Measurements from ENCODE around the gene LRP1B.

DNA sequence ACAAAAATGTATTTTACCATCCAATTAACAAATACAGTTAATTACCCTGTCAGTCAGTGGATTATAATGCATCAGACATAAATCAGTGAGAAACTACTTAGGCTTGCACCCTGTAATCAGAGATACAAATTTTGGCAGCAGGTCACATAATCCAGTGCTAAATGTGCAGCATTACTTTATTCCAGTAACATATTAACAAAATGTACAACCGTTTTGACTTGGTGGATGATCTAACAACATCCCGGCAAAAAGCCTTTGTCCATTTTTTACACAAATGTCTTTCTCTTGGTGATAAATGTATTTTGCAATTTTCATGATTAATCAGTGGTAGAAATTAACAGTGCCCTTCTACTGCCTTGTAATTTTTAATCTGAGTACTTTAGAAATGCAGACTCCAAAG lies 162.8 kb downstream of the LRP1B start:
- no peak for TF ChIP-seq PPARA (CRISPR knock-in tag; IDR thresholded peaks at IDR 0.05; ENCODE audit: borderline replicate concordance)
- no peak for TF ChIP-seq TCF4 (CRISPR knock-in tag; IDR thresholded peaks at IDR 0.05; ENCODE audit: borderline replicate concordance)
- no peak for TF ChIP-seq SNAI2 (CRISPR knock-in tag; IDR thresholded peaks at IDR 0.05)
- TF ChIP-seq OSR1 (CRISPR knock-in tag; IDR thresholded peaks at IDR 0.05), result no peak
- no peak for TF ChIP-seq ZFP3 (CRISPR knock-in tag; IDR thresholded peaks at IDR 0.05)
- TF ChIP-seq, protein P1, sequence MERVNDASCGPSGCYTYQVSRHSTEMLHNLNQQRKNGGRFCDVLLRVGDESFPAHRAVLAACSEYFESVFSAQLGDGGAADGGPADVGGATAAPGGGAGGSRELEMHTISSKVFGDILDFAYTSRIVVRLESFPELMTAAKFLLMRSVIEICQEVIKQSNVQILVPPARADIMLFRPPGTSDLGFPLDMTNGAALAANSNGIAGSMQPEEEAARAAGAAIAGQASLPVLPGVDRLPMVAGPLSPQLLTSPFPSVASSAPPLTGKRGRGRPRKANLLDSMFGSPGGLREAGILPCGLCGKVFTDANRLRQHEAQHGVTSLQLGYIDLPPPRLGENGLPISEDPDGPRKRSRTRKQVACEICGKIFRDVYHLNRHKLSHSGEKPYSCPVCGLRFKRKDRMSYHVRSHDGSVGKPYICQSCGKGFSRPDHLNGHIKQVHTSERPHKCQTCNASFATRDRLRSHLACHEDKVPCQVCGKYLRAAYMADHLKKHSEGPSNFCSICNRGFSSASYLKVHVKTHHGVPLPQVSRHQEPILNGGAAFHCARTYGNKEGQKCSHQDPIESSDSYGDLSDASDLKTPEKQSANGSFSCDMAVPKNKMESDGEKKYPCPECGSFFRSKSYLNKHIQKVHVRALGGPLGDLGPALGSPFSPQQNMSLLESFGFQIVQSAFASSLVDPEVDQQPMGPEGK (CRISPR knock-in tag; IDR thresholded peaks at IDR 0.05; ENCODE audit: borderline replicate concordance), result no peak
- no peak for TF ChIP-seq BACH2 (CRISPR knock-in tag; IDR thresholded peaks at IDR 0.05; ENCODE audit: borderline replicate concordance)
- TF ChIP-seq ESRRG (CRISPR knock-in tag; IDR thresholded peaks at IDR 0.05), result no peak
- TF ChIP-seq ZFP30 (CRISPR knock-in tag; IDR thresholded peaks at IDR 0.05), result no peak
- TF ChIP-seq TOX (CRISPR knock-in tag; IDR thresholded peaks at IDR 0.05; ENCODE audit: borderline replicate concordance), result no peak
- no peak for TF ChIP-seq ZNF70 (CRISPR knock-in tag; IDR thresholded peaks at IDR 0.05)

Measured in SK-N-SH treated with all-trans-retinoic acid at 6 μM for 48 hours (cell line).